Testis (tissue), 2 donors: ENCODE data around the gene RASGRP4.

ENCODE experiments used
- CTCF ChIP-seq, 3 experiments: fragments of 450-650 bp in 2 of 3; fragments of 200-600 bp in 1 of 3; sonication (generic) in 1 of 3; IDR thresholded peaks; one replicate each; pipeline ENCODE4 v1.5.1; 2016 to 2019; ENCODE audit warnings: antibody characterized with exemption in 3 of 3, mild to moderate bottlenecking in 2 of 3, moderate library complexity in 1 of 3
- POLR2A ChIP-seq: fragments of 450-650 bp; IDR thresholded peaks from one replicate; pipeline ENCODE4 v1.6.1; 2017; ENCODE audit warnings: antibody characterized with exemption, mild to moderate bottlenecking, moderate library complexity

GRCh38 chr19:38384209-38385027 lies 41.6 kb downstream of the RASGRP4 start:
- no peak for TF ChIP-seq CTCF (IDR thresholded peaks at IDR 0.05)
- TF ChIP-seq POLR2A: no peak
